Ovary (tissue), 3 donors: ENCODE data around the gene CPD.

Experiments
- CTCF ChIP-seq, 3 donors: fragments of 450-650 bp in 2 of 3; fragments of 200-600 bp in 1 of 3; IDR thresholded peaks; one replicate each; pipeline versions ENCODE4 v1.5.1 to v1.8.0; 2016 to 2022; ENCODE audit warnings: antibody characterized with exemption in 3 of 3, mild to moderate bottlenecking in 1 of 3
- EP300 ChIP-seq: sonication (generic); formaldehyde crosslinking; IDR thresholded peaks from one replicate; pipeline ENCODE4 v1.6.1; 2017; ENCODE audit warnings: antibody characterized with exemption
- POLR2A ChIP-seq: fragments of 450-650 bp; IDR thresholded peaks from one replicate; pipeline ENCODE4 v1.6.1; 2017; ENCODE audit warnings: antibody characterized with exemption, mild to moderate bottlenecking, moderate library complexity
- donor health status: DM: no; HTN: no; CAD: no.

- TF ChIP-seq POLR2A = no peak
- TF ChIP-seq CTCF (IDR thresholded peaks at IDR 0.05) = no peak
- no peak for TF ChIP-seq EP300
Measured at GRCh38 chr17:30476726-30477082, 98.0 kb downstream of the CPD start.
